GM12801 (cell line): Measurements from ENCODE around the gene TICAM1.

Experiments
- TF ChIP-seq, protein P1 (sequence below): IDR thresholded peaks from one replicate; pipeline ENCODE4 v1.5.1; 2011; ENCODE audit warnings: control low read depth; ENCODE audit not compliant: insufficient read length; ENCODE audit errors: extremely low read depth

TICAM1 gene

DNA sequence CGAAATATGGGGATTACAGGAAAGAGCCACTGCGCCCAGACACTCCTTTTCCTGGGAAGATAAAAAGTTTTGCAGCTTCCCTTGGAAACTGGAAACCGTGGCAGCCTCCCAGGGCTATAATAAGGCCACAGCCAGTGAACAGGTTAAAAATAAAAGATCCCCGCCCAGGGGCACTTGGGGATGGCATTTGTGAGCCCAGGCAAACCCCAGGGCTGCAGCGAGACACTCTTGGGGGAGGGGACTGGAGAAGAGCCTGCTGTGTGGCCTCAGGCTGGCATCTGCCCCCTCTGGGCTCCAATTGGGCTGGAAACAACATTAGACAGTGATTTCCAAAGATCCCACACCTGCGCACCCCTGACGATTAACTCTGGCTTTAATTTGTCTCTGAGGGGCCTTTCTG lies 28.8 kb downstream of the TICAM1 start:
- TF ChIP-seq, protein P1, sequence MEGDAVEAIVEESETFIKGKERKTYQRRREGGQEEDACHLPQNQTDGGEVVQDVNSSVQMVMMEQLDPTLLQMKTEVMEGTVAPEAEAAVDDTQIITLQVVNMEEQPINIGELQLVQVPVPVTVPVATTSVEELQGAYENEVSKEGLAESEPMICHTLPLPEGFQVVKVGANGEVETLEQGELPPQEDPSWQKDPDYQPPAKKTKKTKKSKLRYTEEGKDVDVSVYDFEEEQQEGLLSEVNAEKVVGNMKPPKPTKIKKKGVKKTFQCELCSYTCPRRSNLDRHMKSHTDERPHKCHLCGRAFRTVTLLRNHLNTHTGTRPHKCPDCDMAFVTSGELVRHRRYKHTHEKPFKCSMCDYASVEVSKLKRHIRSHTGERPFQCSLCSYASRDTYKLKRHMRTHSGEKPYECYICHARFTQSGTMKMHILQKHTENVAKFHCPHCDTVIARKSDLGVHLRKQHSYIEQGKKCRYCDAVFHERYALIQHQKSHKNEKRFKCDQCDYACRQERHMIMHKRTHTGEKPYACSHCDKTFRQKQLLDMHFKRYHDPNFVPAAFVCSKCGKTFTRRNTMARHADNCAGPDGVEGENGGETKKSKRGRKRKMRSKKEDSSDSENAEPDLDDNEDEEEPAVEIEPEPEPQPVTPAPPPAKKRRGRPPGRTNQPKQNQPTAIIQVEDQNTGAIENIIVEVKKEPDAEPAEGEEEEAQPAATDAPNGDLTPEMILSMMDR, result no peak

DNA sequence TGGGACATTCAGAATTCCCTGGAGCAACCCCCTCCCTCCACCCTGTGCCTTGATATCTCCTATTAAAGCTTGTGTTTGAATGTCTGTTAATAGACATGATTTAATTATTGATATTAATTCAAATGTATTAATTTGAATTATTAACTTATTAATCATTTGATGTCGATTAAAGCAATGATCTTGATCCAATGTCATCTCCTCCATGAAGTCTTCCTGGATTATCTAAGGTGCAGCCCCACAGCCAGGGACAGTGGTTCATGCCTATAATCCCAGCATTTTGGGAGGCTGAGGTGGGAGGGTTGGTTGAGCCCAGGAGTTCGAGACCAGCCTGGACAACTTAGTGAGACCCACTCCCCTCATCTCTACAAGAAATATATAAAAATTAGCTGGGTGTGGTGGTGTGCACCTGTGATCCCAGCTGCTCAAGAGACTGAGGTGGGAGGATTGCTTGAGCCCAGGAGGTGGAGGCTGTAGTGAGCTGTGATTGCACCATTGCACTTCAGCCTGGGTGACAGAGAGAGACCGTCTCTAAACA lies 30.4 kb downstream of the TICAM1 start:
- TF ChIP-seq, protein P1, result no peak

DNA sequence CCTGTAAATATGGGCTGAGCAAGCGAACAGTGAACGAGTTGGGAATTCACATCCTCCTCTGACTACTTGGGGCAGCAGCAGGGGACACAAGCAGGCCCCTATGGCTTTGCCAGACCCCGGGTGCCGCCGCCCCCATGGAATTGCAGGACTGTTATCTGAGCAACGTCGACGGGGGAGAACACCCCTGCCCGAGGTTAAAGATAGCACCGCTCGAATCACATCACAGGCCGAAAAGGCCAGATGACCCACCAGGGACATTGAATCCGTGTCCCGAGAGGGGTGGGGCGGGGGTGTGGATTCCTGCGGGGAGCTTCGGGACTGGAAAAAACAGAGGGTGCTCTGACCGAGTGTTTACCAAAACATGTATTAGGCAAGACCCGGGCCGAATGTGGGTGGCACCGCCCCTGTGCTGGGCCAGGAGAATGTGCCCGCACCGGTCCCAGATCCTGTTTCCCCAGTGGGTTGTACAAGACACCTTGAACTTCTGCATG lies 30.9 kb downstream of the TICAM1 start:
- TF ChIP-seq, protein P1, result no peak

DNA sequence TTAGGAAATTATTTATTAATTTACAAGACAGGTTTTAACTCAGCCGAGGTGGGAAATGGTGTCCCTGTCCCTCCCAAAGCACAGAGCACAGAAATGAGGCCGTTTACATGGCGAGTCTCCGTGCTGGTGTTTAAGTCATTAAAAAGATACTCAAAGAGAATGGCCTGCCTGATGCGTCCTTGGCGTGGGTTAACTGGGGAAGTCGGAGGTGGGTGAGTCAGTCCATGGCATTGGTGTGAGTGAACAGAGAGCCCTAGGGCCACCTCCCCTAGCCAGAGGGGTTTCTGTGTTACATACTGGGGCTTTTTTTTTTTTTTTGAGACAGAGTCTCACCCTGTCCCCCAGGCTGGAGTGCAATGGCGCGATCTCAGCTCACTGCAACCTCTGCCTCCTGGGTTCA lies 36.1 kb downstream of the TICAM1 start:
- TF ChIP-seq, protein P1, result no peak

DNA sequence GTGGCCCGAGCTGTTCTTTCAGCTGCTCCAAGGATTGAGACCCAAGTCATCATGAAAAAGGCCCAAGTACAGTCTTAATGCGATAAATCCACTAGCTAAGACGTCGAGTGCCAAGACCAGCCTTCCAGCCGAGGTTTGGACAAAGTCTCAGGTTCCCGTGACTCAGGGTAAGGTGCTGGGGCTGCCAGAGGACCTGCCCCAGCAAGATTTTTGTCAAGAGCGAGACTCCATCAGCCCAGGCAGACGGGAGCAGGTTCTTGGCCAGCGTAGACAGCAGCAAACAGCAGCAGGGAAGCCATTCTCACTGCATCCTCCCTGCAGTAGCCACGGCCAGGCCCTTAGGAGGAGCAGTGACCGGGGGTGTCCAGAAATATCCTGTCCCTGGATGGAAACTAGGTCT lies 36.5 kb downstream of the TICAM1 start:
- TF ChIP-seq, protein P1, result no peak

DNA sequence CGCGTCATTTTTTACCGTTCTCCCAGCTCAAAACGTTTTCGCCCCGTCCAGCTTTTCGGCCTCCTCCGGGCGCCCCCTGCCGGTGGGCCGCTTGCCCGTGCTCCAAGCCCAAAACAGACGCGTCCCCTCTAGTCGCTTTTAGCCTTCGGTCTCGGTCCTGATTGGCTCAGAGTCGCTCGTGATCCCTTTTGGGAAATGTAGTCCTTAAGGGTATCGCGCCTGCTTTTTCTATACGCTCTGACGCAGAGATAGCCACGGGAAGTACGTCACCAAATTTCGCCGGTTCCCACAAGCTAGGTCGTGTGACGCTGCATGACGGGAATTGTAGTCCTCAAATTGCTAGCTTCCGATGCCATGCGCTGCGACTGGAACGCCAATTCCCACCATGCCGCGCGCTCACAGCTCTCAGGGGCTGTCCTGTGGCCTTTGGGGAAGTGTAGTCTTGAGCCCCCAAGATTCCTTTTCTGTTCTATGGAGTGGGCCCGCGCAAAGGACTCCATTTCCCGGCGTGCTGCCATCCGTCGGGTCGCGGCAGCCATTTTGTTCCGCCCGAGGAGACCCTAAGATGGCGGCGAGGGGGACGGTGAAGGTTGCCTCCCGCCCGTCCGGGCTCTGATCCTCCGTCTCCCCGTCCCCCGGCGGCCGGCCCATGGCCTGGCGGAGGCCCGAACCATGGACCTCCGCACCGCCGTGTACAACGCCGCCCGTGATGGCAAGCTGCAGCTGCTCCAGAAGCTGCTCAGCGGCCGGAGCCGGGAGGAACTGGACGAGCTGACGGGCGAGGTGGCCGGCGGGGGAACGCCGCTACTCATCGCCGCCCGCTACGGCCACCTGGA lies 40.1 kb downstream of the TICAM1 start, which contains the start of gene FEM1A:
TSS of gene FEM1A (plus strand) at position 552 of the 836 bp plus-strand sequence. CDS start at position 673, 121 bp downstream.
- TF ChIP-seq, protein P1, result no peak

DNA sequence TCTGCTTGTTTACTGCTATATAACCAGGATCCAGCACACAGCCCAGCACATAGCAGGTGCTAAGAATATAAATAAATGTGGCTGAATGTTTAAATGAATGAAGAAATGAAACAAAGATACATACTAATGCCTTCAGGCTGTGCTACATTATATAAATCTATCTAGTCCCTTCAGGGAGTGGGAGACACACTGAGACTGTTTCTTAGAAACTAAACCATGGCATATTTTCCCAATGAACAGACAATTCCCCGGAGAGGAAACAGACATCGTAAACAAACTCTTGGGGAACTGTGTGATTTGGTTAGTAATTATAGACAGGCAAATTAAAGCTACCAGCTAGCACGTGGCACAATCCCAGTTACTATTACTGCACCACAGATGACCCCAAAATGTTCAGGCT lies 49.7 kb downstream of the TICAM1 start:
- TF ChIP-seq, protein P1, result no peak
